SHP77 (cell line): ENCODE results near the gene ADGRD1.

Experiments used
- DNase-seq, 2 experiments: peaks; one replicate each; lab custom pipeline; 2025; lab: John Stamatoyannopoulos, UW

The ADGRD1 gene

GRCh38 chr12:131043401-131043871 lies 89.7 kb downstream of the ADGRD1 start:
- DNase-seq = no peak

GRCh38 chr12:131044136-131044535 lies 90.4 kb downstream of the ADGRD1 start:
- no peak for DNase-seq

DNA sequence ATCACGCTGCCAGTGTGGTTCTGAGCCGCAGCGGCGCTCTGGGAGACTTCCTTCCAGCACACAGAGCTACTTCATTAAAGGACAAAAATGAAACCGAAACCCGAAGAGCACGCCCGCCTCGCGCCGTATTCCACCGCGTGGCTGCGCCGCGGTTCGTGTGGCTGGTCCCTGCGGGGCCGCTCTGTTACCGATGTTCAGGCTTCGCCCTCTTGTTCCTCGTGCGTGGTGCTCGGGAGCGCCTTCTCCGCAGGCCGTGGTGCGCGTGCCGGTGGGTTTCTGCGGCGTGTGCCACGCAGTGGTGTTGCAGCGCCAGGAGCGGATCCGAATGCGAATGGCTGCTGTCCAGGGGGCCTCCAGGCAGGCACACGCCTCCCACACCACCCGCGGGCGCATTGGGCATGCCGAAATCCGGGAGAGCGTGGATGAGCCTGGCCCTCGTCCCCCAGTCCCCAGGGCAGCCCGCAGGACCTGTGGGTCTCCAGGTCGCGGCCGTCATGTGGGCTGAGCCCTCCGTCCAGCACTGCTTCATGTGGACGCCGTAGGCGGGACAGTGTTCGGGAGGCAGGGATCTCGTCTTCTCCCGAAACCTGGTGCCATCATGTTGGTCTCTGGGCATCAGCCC lies 91.2 kb downstream of the ADGRD1 start:
- DNase-seq = no peak

DNA sequence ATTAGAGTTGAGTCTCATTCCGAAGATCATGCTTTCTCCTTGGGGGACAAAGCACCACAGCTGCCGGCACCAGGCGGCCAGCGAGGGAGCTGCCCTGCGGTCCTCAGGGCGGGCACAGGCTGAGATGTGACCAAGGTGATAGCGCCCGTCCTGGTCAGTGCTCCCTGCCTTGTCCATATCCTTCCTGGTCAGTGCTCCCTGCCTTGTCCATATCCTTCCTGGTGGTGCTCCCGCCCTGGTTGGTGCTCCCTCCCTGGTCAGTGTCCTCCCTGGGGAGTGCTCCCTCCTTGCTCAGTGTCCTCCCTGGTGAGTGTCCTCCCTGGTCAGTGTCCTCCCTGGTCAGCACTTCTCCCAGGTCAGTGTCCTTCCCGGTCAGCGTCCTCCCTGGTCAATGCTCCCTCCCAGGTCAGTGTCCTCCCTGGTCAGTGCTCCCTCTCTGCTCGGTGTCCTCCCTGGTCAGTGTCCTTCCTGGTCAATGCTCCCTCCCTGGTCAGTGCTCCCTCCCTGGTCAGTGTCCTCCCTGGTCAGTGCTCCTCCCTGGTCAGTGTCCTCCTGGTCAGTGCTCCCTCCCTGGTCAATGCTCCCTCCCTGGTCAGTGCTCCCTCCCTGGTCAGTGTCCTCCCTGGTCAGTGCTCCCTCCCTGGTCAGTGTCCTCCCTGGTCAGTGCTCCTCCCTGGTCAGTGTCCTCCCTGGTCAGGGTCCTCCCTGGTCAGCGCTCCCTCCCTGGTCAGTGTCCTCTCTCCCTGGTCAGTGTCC lies 92.2 kb downstream of the ADGRD1 start:
- no peak for DNase-seq

GRCh38 chr12:131046813-131047788 lies 93.4 kb downstream of the ADGRD1 start:
- DNase-seq = no peak

DNA sequence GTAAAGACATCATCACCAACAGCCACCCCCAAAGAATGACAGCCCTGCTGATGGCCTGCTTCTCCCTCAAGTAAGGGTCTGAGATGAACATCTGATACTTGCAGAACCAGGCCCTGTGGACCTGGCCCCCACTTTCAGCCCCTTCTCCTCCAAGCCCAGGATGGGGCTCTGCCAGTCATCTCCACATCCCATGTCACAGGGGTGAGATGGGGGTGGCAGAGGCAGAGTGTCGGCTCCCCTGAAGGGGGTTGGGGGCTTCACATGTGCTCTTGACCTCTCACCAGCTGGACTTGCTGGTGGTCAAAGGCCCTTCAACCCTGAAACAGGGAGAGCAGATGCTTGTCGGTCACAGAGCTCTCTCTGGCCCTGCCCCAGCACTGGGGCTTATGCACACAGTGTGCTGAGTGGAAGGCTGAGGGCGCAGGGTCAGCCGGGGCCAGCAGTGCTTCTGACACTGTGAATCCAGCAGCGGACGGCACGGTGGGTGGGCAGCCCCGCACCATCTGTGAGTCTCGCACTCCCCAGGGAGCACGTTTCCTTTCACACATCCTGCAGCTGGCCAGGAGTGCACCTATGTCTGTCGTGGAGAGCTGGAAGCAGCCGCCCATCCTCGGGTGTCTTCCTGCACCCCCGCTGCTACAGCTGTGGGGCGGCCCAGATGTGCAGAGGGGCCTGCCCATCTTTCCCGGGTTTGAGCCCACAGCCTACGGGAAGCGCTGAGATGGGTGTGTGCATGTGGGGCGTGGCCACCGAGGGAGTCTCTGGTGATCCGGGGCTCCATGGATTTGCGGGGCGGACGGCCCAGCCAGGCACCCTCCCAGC lies 94.3 kb downstream of the ADGRD1 start:
- DNase-seq = no peak

GRCh38 chr12:131048611-131048990 lies 94.9 kb downstream of the ADGRD1 start:
- no peak for DNase-seq

GRCh38 chr12:131049002-131049401 lies 95.3 kb downstream of the ADGRD1 start:
- DNase-seq = no peak

DNA sequence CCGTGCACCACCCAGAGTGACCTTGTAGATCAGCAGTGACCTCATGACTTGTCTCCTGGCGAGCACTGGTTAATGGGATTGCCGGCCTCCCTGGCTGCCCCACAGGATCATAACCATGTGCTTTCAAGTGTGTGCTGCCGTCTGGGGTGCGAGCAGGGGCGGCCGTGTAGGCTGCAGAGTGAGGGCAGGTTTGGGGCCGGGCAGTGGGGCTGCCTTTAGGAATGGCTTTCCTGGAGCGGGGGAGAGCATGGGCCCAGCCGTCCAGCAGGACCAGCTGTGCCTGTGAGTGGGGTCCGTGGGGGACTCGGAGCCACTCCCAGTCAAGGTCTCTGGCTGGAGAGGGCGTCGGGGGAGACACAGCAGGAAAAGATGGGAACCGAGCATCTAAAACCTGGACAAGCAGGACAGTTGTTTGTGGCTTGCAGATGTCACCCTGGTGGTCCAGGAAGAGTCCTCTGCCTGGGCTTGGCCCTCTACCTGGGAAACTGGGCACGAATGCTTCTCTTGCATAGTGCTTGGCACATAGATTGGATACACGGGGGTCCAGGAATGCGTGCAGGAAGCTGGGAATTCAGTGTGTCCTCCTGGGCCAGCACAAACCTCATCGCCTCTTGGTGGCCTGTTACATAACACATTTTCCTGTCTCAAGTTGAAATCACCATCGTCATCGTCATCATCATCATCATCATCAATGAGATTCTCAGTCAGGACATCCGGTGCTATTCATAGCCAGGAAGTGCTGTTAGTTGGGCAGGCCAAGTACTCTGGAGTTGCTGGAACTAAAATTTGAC lies 96.0 kb downstream of the ADGRD1 start:
- no peak for DNase-seq

DNA sequence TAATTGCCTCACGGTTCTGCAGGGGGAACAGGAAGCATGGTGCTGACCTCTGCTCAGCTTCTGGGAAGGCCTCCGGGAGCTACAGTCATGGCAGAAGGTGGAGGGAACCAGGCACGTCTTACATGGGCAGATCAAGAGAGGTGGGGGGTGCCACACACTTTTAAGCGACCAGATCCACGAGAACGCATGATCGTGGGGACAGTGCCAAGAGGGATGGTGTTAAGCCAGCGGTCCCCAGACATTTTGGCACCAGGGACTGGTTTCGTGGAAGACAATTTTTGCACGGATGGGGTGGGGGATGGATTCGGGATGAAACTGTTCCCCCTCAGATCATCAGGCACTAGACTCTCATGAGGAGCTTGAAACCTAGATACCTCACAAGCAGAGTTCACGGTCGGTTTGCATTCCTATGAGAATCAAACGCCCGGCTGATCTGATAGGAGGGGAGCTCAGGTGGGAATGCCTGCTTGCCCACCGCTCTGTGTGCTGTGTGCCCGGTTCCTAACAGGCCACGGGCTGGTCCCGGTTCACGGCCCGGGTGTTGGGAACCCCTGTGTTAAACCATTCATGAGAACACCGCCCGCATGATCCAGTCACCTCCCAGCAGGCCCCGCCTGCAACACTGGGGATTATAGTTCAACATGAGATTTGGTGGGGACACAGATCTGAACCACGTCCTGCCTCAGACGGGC lies 96.9 kb downstream of the ADGRD1 start:
- no peak for DNase-seq

- no peak for DNase-seq
Observed at GRCh38 chr12:131051155-131051473, 97.4 kb downstream of the ADGRD1 start.

- DNase-seq = no peak
Observed at GRCh38 chr12:131052063-131052781, 98.5 kb downstream of the ADGRD1 start.

- DNase-seq = no peak
Observed at GRCh38 chr12:131052929-131053328, 99.2 kb downstream of the ADGRD1 start.

- no peak for DNase-seq
Observed at GRCh38 chr12:131053567-131053966, 99.9 kb downstream of the ADGRD1 start.

DNA sequence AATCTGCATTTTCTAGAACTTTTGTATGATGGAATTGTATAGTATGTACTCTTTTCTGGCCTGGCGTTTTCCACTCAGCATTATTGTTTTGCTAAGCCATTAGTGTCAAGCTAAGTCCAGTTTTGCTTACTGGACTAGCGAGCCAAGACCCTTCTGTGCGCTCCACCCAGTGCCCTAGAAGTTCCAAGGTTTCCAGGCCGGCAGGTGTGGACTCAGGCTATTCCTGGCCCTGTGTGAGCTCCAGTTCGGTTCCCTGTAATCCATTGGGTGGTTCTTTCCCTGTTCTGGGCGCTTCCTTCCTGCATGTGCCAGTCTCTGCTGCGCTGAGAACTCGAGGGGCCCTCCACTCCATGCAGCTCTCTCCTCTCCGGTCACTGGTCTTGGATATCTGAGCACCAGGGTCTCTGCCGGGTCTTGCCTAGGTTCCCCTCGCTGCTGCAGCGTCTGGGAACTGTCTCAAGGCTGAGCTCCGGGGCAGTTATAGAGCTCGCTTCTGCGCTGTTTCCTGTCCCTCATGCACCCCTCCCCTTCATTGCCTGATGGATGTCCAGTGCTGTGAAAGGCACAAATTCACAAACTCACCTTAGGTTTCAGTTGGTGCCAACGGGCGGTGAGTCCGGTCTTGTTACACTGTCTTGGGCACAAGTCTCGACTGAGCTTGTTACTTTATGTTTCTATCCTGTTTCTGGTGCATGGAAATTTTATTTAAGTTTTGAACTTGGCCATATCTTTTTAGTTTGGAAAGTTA lies 100.8 kb downstream of the ADGRD1 start:
- DNase-seq = no peak

- DNase-seq = no peak
Observed at GRCh38 chr12:131055093-131055465, 101.4 kb downstream of the ADGRD1 start.

GRCh38 chr12:131055596-131056233 lies 102.0 kb downstream of the ADGRD1 start:
- DNase-seq = no peak

GRCh38 chr12:131056626-131057025 lies 102.9 kb downstream of the ADGRD1 start:
- no peak for DNase-seq
